GM11168 (cell line): Measurements from ENCODE around the gene DCTN5.

ENCODE experiments used
- in situ Hi-C: fragments of 300-500 bp; cut with MboI; formaldehyde crosslinking; loops from one replicate; pipeline ENCODE4 v1.12.0; 2022; ENCODE audit warnings: low sequenced_read_pairs; ENCODE audit not compliant: unreplicated experiment

DCTN5 gene

GRCh38 chr16:23651943-23652468 is 10.7 kb downstream of the DCTN5 start:
- in situ Hi-C loops = no loop called here

- in situ Hi-C loops = no loop called here
These were observed 22.7 kb downstream of the DCTN5 start for GRCh38 chr16:23663918-23664317.

- in situ Hi-C loops = no loop called here
These were observed 25.5 kb downstream of the DCTN5 start for GRCh38 chr16:23666571-23667354.

GRCh38 chr16:23667355-23667659 is 26.0 kb downstream of the DCTN5 start:
- in situ Hi-C loops = no loop called here

GRCh38 chr16:23668225-23668624 is 27.0 kb downstream of the DCTN5 start:
- in situ Hi-C loops = no loop called here

GRCh38 chr16:23668873-23669272 is 27.6 kb downstream of the DCTN5 start:
- in situ Hi-C loops = no loop called here

GRCh38 chr16:23670137-23670776 is 29.0 kb downstream of the DCTN5 start:
- in situ Hi-C loops = no loop called here

GRCh38 chr16:23673971-23674614 is 32.8 kb downstream of the DCTN5 start:
- in situ Hi-C loops = no loop called here

- in situ Hi-C loops = no loop called here
These were observed 35.7 kb downstream of the DCTN5 start for GRCh38 chr16:23676924-23677480.

- in situ Hi-C loops = no loop called here
These were observed 37.4 kb downstream of the DCTN5 start, which contains the start of gene PLK1 for GRCh38 chr16:23678430-23679273. Gene PLK1 (plus strand): TSS chr16:23678889. CDS start chr16:23678933, 44 bp downstream.

- in situ Hi-C loops = no loop called here
These were observed 38.2 kb downstream of the DCTN5 start for GRCh38 chr16:23679274-23679985.

GRCh38 chr16:23679986-23680336 is 38.7 kb downstream of the DCTN5 start:
- in situ Hi-C loops = no loop called here

- in situ Hi-C loops = no loop called here
These were observed 40.9 kb downstream of the DCTN5 start for GRCh38 chr16:23682181-23682580.

- in situ Hi-C loops = no loop called here
These were observed 42.2 kb downstream of the DCTN5 start for GRCh38 chr16:23683487-23683886.

- in situ Hi-C loops = no loop called here
These were observed 46.0 kb downstream of the DCTN5 start for GRCh38 chr16:23687034-23687808.

GRCh38 chr16:23689442-23690187 is 48.3 kb downstream of the DCTN5 start:
- in situ Hi-C loops = no loop called here

GRCh38 chr16:23690771-23691482 is 49.7 kb downstream of the DCTN5 start:
- in situ Hi-C loops = no loop called here
